ENCODE data around the gene TMEM231. TPM values are rescaled to one million over a fixed set of nuclear protein-coding genes. Genes with fewer than 3 reads are reported as not detected.

Gene TMEM231
- total and polyA plus RNA-seq, 9 of the 15 experiments (the other 6 are each of a cell fraction or from before 2014, with no cell fraction given): 1.6 to 27.6 (median 9.1) TPM

DNA sequence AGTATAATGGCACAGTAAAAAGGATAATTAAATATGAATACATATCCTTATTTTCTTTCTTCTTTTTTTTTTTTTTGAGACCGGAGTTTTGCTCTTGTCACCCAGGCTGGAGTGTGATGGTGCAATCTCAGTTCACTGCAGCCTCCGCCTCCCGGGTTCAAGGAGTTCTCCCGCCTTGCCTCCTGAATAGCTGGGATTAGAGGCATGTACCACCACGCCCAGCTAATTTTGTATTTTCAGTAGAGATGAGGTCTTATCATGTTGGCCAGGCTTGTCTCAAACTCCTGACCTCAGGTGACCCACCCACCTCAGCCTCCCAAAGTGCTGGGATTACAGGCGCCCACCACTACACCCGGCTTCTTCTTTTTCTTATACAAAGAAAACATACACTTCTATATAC is 22.2 kb upstream of the TMEM231 start (continued):
- no peak for TF ChIP-seq IFI16 (CRISPR knock-in tag; IDR thresholded peaks at IDR 0.05)
- no peak for TF ChIP-seq XRCC4 (IDR thresholded peaks at IDR 0.05; ENCODE audit: extremely low read depth, insufficient read depth, insufficient read length)
- TF ChIP-seq, protein P1, sequence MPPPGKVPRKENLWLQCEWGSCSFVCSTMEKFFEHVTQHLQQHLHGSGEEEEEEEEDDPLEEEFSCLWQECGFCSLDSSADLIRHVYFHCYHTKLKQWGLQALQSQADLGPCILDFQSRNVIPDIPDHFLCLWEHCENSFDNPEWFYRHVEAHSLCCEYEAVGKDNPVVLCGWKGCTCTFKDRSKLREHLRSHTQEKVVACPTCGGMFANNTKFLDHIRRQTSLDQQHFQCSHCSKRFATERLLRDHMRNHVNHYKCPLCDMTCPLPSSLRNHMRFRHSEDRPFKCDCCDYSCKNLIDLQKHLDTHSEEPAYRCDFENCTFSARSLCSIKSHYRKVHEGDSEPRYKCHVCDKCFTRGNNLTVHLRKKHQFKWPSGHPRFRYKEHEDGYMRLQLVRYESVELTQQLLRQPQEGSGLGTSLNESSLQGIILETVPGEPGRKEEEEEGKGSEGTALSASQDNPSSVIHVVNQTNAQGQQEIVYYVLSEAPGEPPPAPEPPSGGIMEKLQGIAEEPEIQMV (tag; conservative IDR thresholded peaks at IDR 0.05; ENCODE audit: low read depth): no peak
- TF ChIP-seq, protein P2, sequence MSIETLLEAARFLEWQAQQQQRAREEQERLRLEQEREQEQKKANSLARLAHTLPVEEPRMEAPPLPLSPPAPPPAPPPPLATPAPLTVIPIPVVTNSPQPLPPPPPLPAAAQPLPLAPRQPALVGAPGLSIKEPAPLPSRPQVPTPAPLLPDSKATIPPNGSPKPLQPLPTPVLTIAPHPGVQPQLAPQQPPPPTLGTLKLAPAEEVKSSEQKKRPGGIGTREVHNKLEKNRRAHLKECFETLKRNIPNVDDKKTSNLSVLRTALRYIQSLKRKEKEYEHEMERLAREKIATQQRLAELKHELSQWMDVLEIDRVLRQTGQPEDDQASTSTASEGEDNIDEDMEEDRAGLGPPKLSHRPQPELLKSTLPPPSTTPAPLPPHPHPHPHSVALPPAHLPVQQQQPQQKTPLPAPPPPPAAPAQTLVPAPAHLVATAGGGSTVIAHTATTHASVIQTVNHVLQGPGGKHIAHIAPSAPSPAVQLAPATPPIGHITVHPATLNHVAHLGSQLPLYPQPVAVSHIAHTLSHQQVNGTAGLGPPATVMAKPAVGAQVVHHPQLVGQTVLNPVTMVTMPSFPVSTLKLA (conservative IDR thresholded peaks at IDR 0.05): no peak
- no peak for TF ChIP-seq DACH1 (IDR thresholded peaks at IDR 0.05; ENCODE audit: partially characterized antibody)
- peak; percentile 75; the same call in 1 of the 2 replicates for TF ChIP-seq EP300 (IDR thresholded peaks at IDR 0.05; ENCODE audit: low read length)
- TF ChIP-seq, protein P3, sequence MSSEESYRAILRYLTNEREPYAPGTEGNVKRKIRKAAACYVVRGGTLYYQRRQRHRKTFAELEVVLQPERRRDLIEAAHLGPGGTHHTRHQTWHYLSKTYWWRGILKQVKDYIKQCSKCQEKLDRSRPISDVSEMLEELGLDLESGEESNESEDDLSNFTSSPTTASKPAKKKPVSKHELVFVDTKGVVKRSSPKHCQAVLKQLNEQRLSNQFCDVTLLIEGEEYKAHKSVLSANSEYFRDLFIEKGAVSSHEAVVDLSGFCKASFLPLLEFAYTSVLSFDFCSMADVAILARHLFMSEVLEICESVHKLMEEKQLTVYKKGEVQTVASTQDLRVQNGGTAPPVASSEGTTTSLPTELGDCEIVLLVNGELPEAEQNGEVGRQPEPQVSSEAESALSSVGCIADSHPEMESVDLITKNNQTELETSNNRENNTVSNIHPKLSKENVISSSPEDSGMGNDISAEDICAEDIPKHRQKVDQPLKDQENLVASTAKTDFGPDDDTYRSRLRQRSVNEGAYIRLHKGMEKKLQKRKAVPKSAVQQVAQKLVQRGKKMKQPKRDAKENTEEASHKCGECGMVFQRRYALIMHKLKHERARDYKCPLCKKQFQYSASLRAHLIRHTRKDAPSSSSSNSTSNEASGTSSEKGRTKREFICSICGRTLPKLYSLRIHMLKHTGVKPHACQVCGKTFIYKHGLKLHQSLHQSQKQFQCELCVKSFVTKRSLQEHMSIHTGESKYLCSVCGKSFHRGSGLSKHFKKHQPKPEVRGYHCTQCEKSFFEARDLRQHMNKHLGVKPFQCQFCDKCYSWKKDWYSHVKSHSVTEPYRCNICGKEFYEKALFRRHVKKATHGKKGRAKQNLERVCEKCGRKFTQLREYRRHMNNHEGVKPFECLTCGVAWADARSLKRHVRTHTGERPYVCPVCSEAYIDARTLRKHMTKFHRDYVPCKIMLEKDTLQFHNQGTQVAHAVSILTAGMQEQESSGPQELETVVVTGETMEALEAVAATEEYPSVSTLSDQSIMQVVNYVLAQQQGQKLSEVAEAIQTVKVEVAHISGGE (CRISPR knock-in tag; IDR thresholded peaks at IDR 0.05): no peak
- TF ChIP-seq, protein P4, sequence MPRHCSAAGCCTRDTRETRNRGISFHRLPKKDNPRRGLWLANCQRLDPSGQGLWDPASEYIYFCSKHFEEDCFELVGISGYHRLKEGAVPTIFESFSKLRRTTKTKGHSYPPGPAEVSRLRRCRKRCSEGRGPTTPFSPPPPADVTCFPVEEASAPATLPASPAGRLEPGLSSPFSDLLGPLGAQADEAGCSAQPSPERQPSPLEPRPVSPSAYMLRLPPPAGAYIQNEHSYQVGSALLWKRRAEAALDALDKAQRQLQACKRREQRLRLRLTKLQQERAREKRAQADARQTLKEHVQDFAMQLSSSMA (CRISPR knock-in tag; IDR thresholded peaks at IDR 0.05): no peak
- no peak for TF ChIP-seq GABPA (tag; conservative IDR thresholded peaks at IDR 0.05; ENCODE audit: low read depth)
- no peak for TF ChIP-seq ZNF79 (CRISPR knock-in tag; IDR thresholded peaks at IDR 0.05; ENCODE audit: low read depth)
- peak; percentile 50; the same call in 1 of the 2 replicates for TF ChIP-seq POLR2AphosphoS5 (IDR thresholded peaks at IDR 0.05; ENCODE audit: control insufficient read depth, insufficient read depth, low read depth, low read length)
- no peak for TF ChIP-seq LCOR (CRISPR knock-in tag; IDR thresholded peaks at IDR 0.05)
- TF ChIP-seq TRIM24 (IDR thresholded peaks at IDR 0.05): peak; percentile 17 to 55; a peak in 1 of 4 replicates
- TF ChIP-seq CHCHD3 (CRISPR knock-in tag; IDR thresholded peaks at IDR 0.05): no peak
- no peak for TF ChIP-seq CEBPG (CRISPR knock-in tag; IDR thresholded peaks at IDR 0.05)
- TF ChIP-seq CEBPG (tag; conservative IDR thresholded peaks at IDR 0.05 in 1 of 2, IDR thresholded peaks at IDR 0.05 in 1 of 2): 0 out of 4 replicates have a peak, but pooled peaks of 1 of the 2 experiments have one; percentile 26
- no peak for TF ChIP-seq SMAD3 (CRISPR knock-in tag; conservative IDR thresholded peaks at IDR 0.05)
- no peak for TF ChIP-seq RB1 (IDR thresholded peaks at IDR 0.05; ENCODE audit: low read depth)
- no peak for TF ChIP-seq NELFE (IDR thresholded peaks at IDR 0.05; ENCODE audit: insufficient read depth, insufficient read length)
- TF ChIP-seq DDX20 (tag; IDR thresholded peaks at IDR 0.05; ENCODE audit: low read depth): no peak
- no peak for TF ChIP-seq YY1 (IDR thresholded peaks at IDR 0.05; ENCODE audit: borderline replicate concordance in 1 of 3, control insufficient read depth in 1 of 3, extremely low read depth in 1 of 3, insufficient read depth in 3 of 3, insufficient read length in 1 of 3, insufficient replicate concordance in 2 of 3, low read depth in 1 of 3, low read length in 2 of 3)
